ENCODE measurements around the gene JMY.

DNA sequence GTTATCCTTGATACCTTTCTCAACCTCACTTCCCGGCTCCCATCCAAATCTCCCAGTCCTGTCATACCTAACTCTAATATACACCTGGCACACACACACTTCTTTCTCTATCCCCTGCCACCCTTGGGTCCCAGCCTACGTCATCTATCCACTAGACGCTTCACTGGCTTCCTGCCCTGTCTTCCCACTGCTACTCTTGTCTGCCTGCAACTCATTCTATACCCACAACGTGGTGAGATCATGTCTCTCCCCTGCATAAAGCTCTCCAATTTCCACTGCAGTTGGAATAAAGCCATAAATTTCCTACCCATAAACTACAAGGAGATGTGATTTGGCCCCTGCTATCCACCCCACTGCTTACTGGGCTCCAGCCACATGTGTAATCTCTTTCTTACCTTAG lies 93.5 kb downstream of the JMY start:
- TF ChIP-seq, protein P1, sequence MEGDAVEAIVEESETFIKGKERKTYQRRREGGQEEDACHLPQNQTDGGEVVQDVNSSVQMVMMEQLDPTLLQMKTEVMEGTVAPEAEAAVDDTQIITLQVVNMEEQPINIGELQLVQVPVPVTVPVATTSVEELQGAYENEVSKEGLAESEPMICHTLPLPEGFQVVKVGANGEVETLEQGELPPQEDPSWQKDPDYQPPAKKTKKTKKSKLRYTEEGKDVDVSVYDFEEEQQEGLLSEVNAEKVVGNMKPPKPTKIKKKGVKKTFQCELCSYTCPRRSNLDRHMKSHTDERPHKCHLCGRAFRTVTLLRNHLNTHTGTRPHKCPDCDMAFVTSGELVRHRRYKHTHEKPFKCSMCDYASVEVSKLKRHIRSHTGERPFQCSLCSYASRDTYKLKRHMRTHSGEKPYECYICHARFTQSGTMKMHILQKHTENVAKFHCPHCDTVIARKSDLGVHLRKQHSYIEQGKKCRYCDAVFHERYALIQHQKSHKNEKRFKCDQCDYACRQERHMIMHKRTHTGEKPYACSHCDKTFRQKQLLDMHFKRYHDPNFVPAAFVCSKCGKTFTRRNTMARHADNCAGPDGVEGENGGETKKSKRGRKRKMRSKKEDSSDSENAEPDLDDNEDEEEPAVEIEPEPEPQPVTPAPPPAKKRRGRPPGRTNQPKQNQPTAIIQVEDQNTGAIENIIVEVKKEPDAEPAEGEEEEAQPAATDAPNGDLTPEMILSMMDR (optimal IDR thresholded peaks at IDR 0.05 in 1 of 3, IDR thresholded peaks at IDR 0.05 in 1 of 3, conservative IDR thresholded peaks at IDR 0.05 in 1 of 3; ENCODE audit: extremely low read depth in 1 of 3, insufficient read depth in 2 of 3, low read length in 3 of 3): no peak
- no peak for TF ChIP-seq EZH2 (IDR thresholded peaks at IDR 0.05; ENCODE audit: low read length)
